ENCODE data around the gene FSIP1.

The FSIP1 gene

DNA sequence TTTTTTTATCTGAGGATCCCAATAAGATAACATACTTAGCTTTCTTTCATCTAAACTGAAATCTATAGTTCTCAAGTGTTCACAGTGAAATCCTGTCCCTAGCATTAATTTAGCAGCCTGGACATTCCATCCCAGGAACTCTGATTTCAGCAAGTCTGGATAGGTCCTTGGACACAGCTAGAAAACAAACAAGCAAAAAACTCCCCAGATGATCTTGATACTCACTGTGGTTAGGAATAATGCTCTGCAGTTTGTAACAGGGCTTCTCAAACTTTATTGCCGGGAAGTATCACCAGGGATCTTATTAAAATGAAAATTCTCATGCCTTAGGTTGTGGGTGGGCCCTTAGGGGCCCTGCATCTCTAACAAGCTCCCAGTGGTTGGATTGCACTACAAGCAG, 177.5 kb downstream of the FSIP1 start:
- no peak overlapping the region for H3K4me3 ChIP-seq (ENCODE audit: low read length)
- DNase-seq (ENCODE audit: low read depth) = no peak
- TF ChIP-seq, protein P1, sequence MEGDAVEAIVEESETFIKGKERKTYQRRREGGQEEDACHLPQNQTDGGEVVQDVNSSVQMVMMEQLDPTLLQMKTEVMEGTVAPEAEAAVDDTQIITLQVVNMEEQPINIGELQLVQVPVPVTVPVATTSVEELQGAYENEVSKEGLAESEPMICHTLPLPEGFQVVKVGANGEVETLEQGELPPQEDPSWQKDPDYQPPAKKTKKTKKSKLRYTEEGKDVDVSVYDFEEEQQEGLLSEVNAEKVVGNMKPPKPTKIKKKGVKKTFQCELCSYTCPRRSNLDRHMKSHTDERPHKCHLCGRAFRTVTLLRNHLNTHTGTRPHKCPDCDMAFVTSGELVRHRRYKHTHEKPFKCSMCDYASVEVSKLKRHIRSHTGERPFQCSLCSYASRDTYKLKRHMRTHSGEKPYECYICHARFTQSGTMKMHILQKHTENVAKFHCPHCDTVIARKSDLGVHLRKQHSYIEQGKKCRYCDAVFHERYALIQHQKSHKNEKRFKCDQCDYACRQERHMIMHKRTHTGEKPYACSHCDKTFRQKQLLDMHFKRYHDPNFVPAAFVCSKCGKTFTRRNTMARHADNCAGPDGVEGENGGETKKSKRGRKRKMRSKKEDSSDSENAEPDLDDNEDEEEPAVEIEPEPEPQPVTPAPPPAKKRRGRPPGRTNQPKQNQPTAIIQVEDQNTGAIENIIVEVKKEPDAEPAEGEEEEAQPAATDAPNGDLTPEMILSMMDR (IDR thresholded peaks at IDR 0.05; ENCODE audit: insufficient read depth, low read depth, low read length, missing control alignments) = no peak

DNA sequence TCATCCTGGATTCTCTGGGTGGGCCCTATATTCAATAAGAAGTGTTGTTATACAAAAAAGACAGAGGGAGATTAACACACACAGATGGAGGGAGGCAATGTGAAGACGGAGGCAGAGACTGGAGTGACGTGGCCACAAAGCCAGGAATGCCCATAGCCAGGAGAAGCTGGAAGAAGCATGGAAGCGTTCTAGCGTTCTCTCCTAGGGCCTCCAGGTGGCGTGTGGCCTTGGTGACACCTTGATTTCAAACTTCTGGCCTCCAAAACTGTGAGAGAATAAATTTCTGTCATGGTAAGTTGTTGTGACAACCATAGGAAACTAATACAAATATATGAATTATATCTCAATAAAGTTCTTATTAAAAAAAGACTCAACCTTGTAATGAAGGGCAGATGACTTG, 180.5 kb downstream of the FSIP1 start:
- peak; percentile 43 for DNase-seq (ENCODE audit: low read depth)
- TF ChIP-seq, protein P1 (IDR thresholded peaks at IDR 0.05; ENCODE audit: insufficient read depth, low read depth, low read length, missing control alignments) = peak; percentile 26
- no peak overlapping the region for H3K4me3 ChIP-seq (ENCODE audit: low read length)

DNA sequence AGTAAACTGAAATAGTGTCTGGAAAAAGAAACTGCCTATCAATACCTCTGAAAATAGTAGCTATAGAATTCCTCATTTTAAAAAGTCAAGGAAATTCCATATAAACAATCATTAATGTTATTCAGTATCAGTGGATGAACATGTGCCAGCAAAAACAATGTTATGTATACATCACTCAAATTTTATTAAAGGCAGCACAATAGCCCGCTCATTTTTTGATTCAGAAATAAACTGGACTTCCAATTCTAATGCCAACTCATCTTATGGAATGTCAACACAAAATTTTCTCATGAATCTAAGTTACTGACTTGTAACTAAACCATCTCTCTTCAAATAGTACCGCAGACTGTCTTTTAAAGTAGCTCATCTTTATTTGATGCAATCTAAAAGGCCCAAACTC, 182.8 kb downstream of the FSIP1 start:
- no peak overlapping the region for H3K4me3 ChIP-seq (ENCODE audit: low read length)
- TF ChIP-seq, protein P1 (IDR thresholded peaks at IDR 0.05; ENCODE audit: insufficient read depth, low read depth, low read length, missing control alignments) = no peak
- DNase-seq (ENCODE audit: low read depth) = peak; percentile 29

DNA sequence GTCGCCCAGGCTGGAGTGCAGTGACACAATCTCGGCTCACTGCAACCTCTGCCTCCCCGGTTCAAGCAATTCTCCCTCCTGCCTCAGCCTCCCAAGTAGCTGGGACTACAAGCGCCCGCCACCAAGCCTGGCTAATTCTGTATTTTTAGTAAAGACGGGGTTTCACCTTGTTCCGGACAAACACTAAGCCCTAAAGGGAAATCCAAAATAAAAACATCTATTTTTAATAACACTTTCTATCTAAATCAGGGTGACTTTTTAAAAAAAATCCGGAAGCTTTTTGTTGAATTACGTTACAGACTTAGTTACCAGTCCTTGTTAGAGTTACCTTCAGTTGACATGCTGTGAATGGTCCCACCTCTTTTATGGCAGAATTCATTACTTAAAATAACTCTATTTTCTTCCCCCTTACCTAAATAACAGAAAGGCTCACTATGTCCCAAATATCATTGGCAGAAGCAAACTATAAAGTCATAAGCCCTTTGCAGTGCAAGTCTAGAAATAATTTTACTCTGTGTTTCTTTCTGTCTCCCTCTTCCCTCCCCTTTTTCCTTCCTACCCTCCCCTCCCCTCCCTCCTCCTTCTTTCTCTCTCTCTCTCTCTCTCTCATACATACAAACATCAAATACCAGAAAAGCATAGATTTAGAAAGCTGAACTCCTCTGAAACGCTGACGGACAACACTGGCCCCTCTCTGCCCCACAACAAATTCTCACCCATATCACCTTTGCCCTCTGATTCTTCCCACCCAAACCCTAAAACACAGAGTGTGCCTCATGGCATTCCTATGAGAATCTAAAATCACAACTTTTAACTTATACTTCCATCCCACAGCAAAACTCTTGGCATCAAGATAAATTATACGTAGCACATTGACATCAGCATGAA, 183.4 kb downstream of the FSIP1 start:
- peak; percentile 34 for DNase-seq (ENCODE audit: low read depth)
- H3K4me3 ChIP-seq (ENCODE audit: low read length) = no peak overlapping the region
- TF ChIP-seq, protein P1 (IDR thresholded peaks at IDR 0.05; ENCODE audit: insufficient read depth, low read depth, low read length, missing control alignments) = no peak

DNA sequence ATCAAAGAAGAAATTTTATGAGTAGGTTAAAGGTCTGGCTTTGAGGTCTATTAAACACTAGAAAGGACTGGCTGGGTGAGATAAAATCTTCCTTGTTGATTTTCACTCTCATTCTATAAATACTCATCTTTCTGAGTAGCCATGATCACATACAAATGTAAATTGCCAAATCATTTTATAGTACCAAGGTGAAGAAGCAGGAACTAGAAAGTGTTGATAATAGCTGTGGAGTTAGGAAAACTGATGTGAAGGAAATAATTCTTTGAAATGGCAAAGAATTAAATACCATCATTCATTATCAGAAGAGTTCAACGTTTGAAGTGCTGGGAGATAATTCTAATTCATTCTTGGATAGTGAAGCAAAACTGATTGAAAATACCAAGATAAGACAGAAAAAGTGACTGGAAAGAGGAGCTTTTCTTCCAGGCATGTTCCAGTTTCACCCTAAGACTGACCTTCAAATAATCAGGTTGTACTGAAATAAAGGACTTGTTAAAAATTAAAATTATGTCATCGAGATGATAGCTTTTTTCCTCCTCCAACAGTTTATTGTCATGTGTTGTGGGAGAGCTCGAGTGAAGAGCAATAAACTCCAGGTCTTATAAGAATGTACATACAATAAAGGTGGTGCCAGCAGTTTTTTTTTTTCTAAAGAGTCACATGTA, 184.3 kb downstream of the FSIP1 start:
- DNase-seq (ENCODE audit: low read depth) = peak; percentile 57
- H3K4me3 ChIP-seq (ENCODE audit: low read length) = no peak overlapping the region
- TF ChIP-seq, protein P1 (IDR thresholded peaks at IDR 0.05; ENCODE audit: insufficient read depth, low read depth, low read length, missing control alignments) = no peak

DNA sequence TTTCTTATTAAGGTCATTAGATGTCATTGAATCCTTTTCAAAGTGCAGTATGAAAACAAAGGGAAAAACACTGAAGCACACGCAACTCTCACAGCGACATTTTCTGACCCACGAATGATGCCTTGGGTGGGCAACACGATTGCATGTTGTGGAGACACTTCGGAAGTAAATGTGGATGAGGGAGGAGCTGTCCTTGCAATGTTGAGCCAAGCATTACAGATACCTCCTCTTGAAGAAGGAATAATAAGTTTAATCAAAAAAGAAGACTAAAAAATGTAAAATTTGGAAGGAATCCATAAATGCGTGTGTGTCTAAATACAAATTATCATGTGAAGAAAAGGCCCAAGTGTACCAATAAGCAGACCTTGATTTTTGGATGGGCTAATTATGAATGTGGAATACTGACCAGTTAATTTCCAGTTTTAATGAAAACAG, 184.9 kb downstream of the FSIP1 start:
- peak; percentile 72 for DNase-seq (ENCODE audit: low read depth)
- no peak overlapping the region for H3K4me3 ChIP-seq (ENCODE audit: low read length)
- TF ChIP-seq, protein P1 (IDR thresholded peaks at IDR 0.05; ENCODE audit: insufficient read depth, low read depth, low read length, missing control alignments) = no peak

All from epithelial cell of esophagus (primary cell).